Fibroblast of mammary gland (primary cell): ENCODE data around the gene DLX1.
"Not testable (repeated sequence)": the region's sequence is repeated elsewhere in the genome, so short reads cannot be mapped to it uniquely, and the experiment has no call there.

Experiments
- DNase-seq: peaks from one replicate; pipeline ENCODE4 v3.0.0-alpha.2; 2010; ENCODE audit warnings: low read depth
- H3K4me3 ChIP-seq: 2 replicates; pipeline ENCODE4 v1.5.1; 2011; ENCODE audit warnings: low read depth, mild to moderate bottlenecking, low read length, moderate library complexity; ENCODE audit not compliant: control insufficient read depth
- CTCF ChIP-seq: conservative IDR thresholded peaks from 2 replicates; pipeline ENCODE4 v1.5.1; 2011; ENCODE audit warnings: low read depth, low read length, inconsistent platforms; ENCODE audit not compliant: control insufficient read depth, insufficient read depth

DLX1 gene

GRCh38 chr2:172109988-172110811 is 24.9 kb downstream of the DLX1 start:
- no peak for TF ChIP-seq CTCF
- no peak for DNase-seq
- no peak overlapping the region for H3K4me3 ChIP-seq

- no peak overlapping the region for H3K4me3 ChIP-seq
- DNase-seq = peak; percentile 68
- peak; percentile 36 for TF ChIP-seq CTCF
These were observed 28.3 kb downstream of the DLX1 start for GRCh38 chr2:172113617-172114016.

GRCh38 chr2:172114176-172114575 is 28.9 kb downstream of the DLX1 start:
- H3K4me3 ChIP-seq, DNase-seq: not testable (repeated sequence)

DNA sequence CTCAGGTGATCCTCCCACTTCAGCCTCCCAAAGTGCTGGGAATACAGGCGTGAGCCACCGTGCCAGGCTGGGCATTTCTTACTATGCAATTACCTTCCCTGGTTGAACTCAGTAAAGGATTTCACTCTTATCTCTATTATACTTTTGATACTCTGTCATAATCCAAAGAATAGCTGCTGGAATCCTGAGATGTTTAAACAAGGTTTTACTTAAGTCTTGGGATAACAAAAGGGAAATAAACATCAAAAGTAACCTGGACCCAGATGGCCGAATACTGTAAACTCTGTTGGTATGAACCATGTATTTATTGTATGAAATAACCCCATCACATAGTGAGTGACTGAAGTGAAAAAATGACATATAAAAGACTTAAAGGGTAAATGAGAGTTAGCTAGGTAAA is 29.3 kb downstream of the DLX1 start:
- no peak for TF ChIP-seq CTCF
- H3K4me3 ChIP-seq = no peak overlapping the region
- DNase-seq = no peak

DNA sequence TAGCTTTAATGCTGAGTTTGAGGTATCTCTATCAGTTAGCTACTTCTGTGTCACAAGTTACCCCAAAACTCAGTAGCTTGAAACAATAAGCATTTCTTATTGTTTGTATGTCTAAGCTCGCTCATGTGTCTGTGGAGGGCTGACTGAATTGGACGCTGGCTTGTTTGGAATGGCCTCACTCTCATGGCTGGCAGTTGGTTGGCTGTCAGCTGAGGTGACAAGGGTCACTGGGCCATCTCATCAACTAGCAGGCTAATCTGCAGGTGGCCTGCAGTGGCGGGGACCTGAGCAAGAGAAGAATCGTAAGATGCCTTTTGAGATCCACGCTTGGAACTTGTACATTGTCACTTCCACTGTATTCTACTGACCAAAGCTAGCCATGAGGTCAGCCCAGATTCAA is 30.8 kb downstream of the DLX1 start:
- no peak overlapping the region for H3K4me3 ChIP-seq
- no peak for TF ChIP-seq CTCF
- no peak for DNase-seq

GRCh38 chr2:172119089-172119488 is 33.8 kb downstream of the DLX1 start:
- no peak overlapping the region for H3K4me3 ChIP-seq
- TF ChIP-seq CTCF = no peak
- DNase-seq = peak; percentile 76

- TF ChIP-seq CTCF = no peak
- no peak overlapping the region for H3K4me3 ChIP-seq
- no peak for DNase-seq
These were observed 34.8 kb downstream of the DLX1 start for GRCh38 chr2:172120118-172120517.
